NOMO-1 (cell line): ENCODE measurements around the gene ZBTB45.
"Not testable (repeated sequence)": the region's sequence is repeated elsewhere in the genome, so short reads cannot be mapped to it uniquely, and the experiment has no call there.

Source experiments
- DNase-seq, 2 experiments: peaks; one replicate each; lab custom pipeline; 2025; ENCODE audit not compliant: unreplicated experiment in 2 of 2; lab: John Stamatoyannopoulos, UW

ZBTB45 gene

GRCh38 chr19:58477130-58477529 is 42.5 kb downstream of the ZBTB45 start:
- no peak for DNase-seq

- no peak for DNase-seq
Observed at GRCh38 chr19:58476498-58477015, 43.1 kb downstream of the ZBTB45 start.

GRCh38 chr19:58475714-58476497 is 43.7 kb downstream of the ZBTB45 start, which contains the start of gene ZNF446:
Gene ZNF446 (plus strand): TSS chr19:58476352. CDS start chr19:58477219, 867 bp downstream.
- peak; percentile 96 to 97 for DNase-seq

GRCh38 chr19:58474997-58475713 is 44.5 kb downstream of the ZBTB45 start:
- DNase-seq: peak in 1 of 2 experiments; percentile 32

GRCh38 chr19:58474291-58474996 is 45.2 kb downstream of the ZBTB45 start:
- no peak for DNase-seq

- DNase-seq: no peak
Observed at GRCh38 chr19:58473775-58474174, 45.8 kb downstream of the ZBTB45 start.

- no peak for DNase-seq
Observed at GRCh38 chr19:58471736-58472135, 47.9 kb downstream of the ZBTB45 start.

- DNase-seq: not testable (repeated sequence)
Observed at GRCh38 chr19:58470837-58471543, 48.6 kb downstream of the ZBTB45 start.

- DNase-seq: no peak
Observed at GRCh38 chr19:58469241-58470013, 50.2 kb downstream of the ZBTB45 start.

GRCh38 chr19:58468216-58468839 is 51.3 kb downstream of the ZBTB45 start:
- no peak for DNase-seq

GRCh38 chr19:58466760-58467589 is 52.6 kb downstream of the ZBTB45 start, which contains the start of gene ZNF324:
Gene ZNF324 (plus strand): TSS chr19:58467080. CDS start chr19:58469186, 2,106 bp downstream.
- DNase-seq: peak; percentile 92 to 96

GRCh38 chr19:58466089-58466759 is 53.4 kb downstream of the ZBTB45 start:
- DNase-seq: no peak
